Spleen (tissue), 11 donors: Measurements from ENCODE around the gene SPIN1. TPM values are rescaled to one million over a fixed set of nuclear protein-coding genes. Genes with fewer than 3 reads are reported as not detected.
"Not testable (repeated sequence)": the region's sequence is repeated elsewhere in the genome, so short reads cannot be mapped to it uniquely, and the experiment has no call there.

Experiments used
- DNase-seq: peaks from one replicate; pipeline ENCODE4 v3.0.0-alpha.2; 2020
- H3K27ac ChIP-seq, 8 donors: fragments of 200-600 bp; sonication (generic) in 7 of 8; 1 replicate in 4 of 8; 2 replicates in 4 of 8; pipeline versions ENCODE4 v1.5.0 to v1.8.0; 2016 to 2021; ENCODE audit warnings: inconsistent platforms in 4 of 8, mild to moderate bottlenecking in 4 of 8, moderate library complexity in 1 of 8
- H3K27me3 ChIP-seq, 7 donors: fragments of 200-600 bp; sonication (generic) in 6 of 7; replicated peaks in 1 of 7; 1 replicate in 4 of 7; 2 replicates in 3 of 7; pipeline versions ENCODE4 v1.5.0 to v1.8.0; 2016 to 2021; ENCODE audit warnings: inconsistent platforms in 3 of 7, mild to moderate bottlenecking in 1 of 7
- H3K36me3 ChIP-seq, 6 donors: fragments of 200-600 bp; sonication (generic) in 5 of 6; 1 replicate in 4 of 6; 2 replicates in 2 of 6; pipeline versions ENCODE4 v1.5.0 to v1.8.0; 2016 to 2021; ENCODE audit warnings: inconsistent platforms in 2 of 6
- H3K4me1 ChIP-seq, 6 donors: fragments of 200-600 bp; sonication (generic) in 5 of 6; 1 replicate in 3 of 6; 2 replicates in 3 of 6; pipeline versions ENCODE4 v1.5.0 to v1.8.0; 2016 to 2021; ENCODE audit warnings: inconsistent platforms in 3 of 6
- H3K4me3 ChIP-seq, 8 donors: fragments of 200-600 bp; sonication (generic) in 7 of 8; 1 replicate in 4 of 8; 2 replicates in 4 of 8; pipeline versions ENCODE4 v1.5.0 to v1.8.0; 2016 to 2021; ENCODE audit warnings: inconsistent platforms in 4 of 8, mild to moderate bottlenecking in 4 of 8, moderate library complexity in 2 of 8
- H3K9me3 ChIP-seq, 8 donors: fragments of 200-600 bp; sonication (generic) in 7 of 8; 1 replicate in 4 of 8; 2 replicates in 4 of 8; pipeline versions ENCODE4 v1.5.0 to v1.8.0; 2016 to 2021; ENCODE audit warnings: inconsistent platforms in 4 of 8
- POLR2A ChIP-seq, 3 donors: fragments of 450-650 bp; IDR thresholded peaks; one replicate each; pipeline ENCODE4 v1.5.1; 2017; ENCODE audit warnings: antibody characterized with exemption in 3 of 3, mild to moderate bottlenecking in 1 of 3
- POLR2AphosphoS5 ChIP-seq, 3 donors: sonication (generic); formaldehyde crosslinking; IDR thresholded peaks; one replicate each; pipeline ENCODE4 v1.5.1; 2017; ENCODE audit warnings: antibody characterized with exemption in 3 of 3
- WGBS, 5 donors: extraction: QIAGEN DNeasy Blood & Tissue Kit in 3 of 5; methylation state at CpG; one replicate each; pipeline versions ENCODE4 v1.1.5 to v1.1.7; 2013 to 2018; 5-methylcytosine and 5-hydroxymethylcytosine counted together
- intact Hi-C: fragments of 100-400 bp; cut with DNase I; formaldehyde crosslinking; loops from one replicate; pipeline ENCODE4 v1.15.0; 2023; ENCODE audit warnings: low total_unique reads
- polyA plus RNA-seq, 3 donors: library from polyadenylated mRNA; stranded (reverse); fragments of 200-250 nt; gene quantifications; one replicate each; pipeline ENCODE4 v1.2.1, GENCODE V29; 2013
- total RNA-seq, 7 donors: library from RNA; depleted of rRNA in 3 of 7; stranded (reverse); fragments of >200 nt in 3 of 7; fragmentation: NEBNext Ultra II Directional in 4 of 7; extraction: Animal tissue kit (Norgen Biotek cat#: 25700) in 4 of 7; gene quantifications; one replicate each; pipeline versions ENCODE4 v1.1.0 to v1.2.1, GENCODE V29; 2016 to 2021
- TF ChIP-seq, protein P1 (sequence below), 11 experiments: fragments of 200-600 bp in 7 of 11; fragments of 450-650 bp in 4 of 11; sonication (generic) in 4 of 11; IDR thresholded peaks in 8 of 11; conservative IDR thresholded peaks in 3 of 11; 1 replicate in 7 of 11; 2 replicates in 4 of 11; pipeline versions ENCODE4 v1.4.0 to v1.8.0; 2016 to 2021; ENCODE audit warnings: antibody characterized with exemption in 11 of 11, inconsistent platforms in 4 of 11, mild to moderate bottlenecking in 1 of 11
- donor health status: healthy with polysubstance abuse.
- donor health status: DM: no; HTN: no; CAD: no; lungs with moderate emphysema.
- donor health status: DM: no; HTN: no; CAD: no.
- donor health status: Bipolar disorder and iron deficiency.
- donor health status: healthy.
- donor health status: DM: no; HTN: no; CAD: no.
- donor health status: DM: yes; HTN: yes; CAD: no.

SPIN1 gene
- total and polyA plus RNA-seq, 10 donors = 12.6 to 55.1 (median 42.9) TPM

DNA sequence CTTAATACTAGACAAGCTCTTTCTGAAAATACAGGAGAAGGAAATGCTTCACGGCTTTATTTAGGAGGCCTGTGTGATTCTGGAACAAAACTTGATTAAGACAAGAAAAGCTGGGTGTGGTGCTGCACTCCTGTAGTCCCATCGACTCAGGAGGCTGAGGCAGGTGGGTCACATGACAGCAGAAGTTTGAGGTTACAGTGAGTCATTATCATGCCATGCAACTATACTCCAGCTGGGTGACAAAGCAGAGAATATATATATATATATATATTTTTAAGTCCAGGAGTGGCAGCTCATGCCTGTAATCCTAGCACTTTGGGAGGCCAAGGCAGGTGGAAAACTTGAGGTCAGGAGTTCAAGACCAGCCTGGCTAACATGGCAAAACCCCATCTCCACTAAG is 33.1 kb upstream of the SPIN1 start:
- Histone ChIP-seq H3K4me3 (no peak overlapping the region), H3K9me3 (peaks cover 0 to 21% (median 14%) of the 10 kb centered on the region in 8 donors), H3K27ac (no peak overlapping the region), H3K27me3 (no peaks in the 10 kb centered on the region), H3K4me1 (no peaks in the 10 kb centered on the region), H3K36me3 (no peaks in the 10 kb centered on the region)
- intact Hi-C loops = no loop called here
- no peak for TF ChIP-seq POLR2AphosphoS5 (IDR thresholded peaks at IDR 0.05)
- TF ChIP-seq POLR2A (IDR thresholded peaks at IDR 0.05) = no peak
- TF ChIP-seq, protein P1, sequence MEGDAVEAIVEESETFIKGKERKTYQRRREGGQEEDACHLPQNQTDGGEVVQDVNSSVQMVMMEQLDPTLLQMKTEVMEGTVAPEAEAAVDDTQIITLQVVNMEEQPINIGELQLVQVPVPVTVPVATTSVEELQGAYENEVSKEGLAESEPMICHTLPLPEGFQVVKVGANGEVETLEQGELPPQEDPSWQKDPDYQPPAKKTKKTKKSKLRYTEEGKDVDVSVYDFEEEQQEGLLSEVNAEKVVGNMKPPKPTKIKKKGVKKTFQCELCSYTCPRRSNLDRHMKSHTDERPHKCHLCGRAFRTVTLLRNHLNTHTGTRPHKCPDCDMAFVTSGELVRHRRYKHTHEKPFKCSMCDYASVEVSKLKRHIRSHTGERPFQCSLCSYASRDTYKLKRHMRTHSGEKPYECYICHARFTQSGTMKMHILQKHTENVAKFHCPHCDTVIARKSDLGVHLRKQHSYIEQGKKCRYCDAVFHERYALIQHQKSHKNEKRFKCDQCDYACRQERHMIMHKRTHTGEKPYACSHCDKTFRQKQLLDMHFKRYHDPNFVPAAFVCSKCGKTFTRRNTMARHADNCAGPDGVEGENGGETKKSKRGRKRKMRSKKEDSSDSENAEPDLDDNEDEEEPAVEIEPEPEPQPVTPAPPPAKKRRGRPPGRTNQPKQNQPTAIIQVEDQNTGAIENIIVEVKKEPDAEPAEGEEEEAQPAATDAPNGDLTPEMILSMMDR (IDR thresholded peaks at IDR 0.05 in 8 of 11, conservative IDR thresholded peaks at IDR 0.05 in 3 of 11) = no peak
- DNase-seq = no peak
- WGBS, 5 donors = 75 to 80% (median 79%) methylated on average over 2 of the region's 2 CpGs

DNA sequence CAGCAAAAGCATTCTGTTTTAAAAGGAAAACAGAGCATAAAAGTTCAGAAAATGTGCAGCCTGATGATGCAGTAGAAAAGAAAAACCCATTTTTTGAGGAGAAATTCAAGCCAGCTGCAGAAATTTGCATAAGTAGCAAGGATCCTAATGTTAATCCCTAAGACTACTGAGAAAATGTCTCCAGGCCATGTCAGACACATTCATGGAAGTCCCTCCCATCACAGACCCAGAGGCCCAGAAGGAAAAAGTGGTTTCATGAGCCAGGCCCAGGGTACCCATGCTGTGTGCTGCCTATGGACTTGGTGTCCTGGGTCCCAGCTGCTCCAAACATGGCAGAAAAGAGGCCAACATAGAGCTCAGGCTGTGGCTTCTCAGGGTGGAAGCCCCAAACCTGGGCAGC is 31.0 kb upstream of the SPIN1 start:
- peaks cover 0 to 21% (median 14%) of the 10 kb centered on the region in 8 donors for H3K9me3 ChIP-seq
- H3K4me3 ChIP-seq, H3K36me3 ChIP-seq, intact Hi-C loops, H3K27me3 ChIP-seq, H3K4me1 ChIP-seq, DNase-seq, H3K27ac ChIP-seq: not testable (repeated sequence)

DNA sequence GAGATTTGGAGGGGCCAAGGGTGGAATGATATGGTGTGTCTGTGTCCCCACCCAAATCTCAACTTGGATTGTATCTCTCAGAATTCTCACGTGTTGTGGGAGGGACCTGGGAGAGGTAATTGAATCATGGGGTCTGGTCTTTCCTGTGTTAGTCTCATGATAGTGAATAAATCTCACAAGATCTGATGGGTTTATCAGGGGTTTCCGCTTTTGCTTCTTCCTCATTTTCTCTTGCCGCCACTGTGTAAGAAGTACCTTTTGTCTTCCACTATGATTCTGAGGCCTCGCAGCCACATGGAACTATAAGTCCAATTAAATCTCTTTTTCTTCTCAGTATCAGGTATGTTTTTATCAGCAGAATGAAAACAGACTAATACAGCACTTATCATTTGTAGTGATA is 29.5 kb upstream of the SPIN1 start:
- H3K4me3 ChIP-seq = no peak overlapping the region
- H3K27ac ChIP-seq = no peak overlapping the region
- H3K9me3 ChIP-seq = peaks cover 0 to 19% (median 13%) of the 10 kb centered on the region in 8 donors
- intact Hi-C loops = no loop called here
- TF ChIP-seq, protein P1 (IDR thresholded peaks at IDR 0.05 in 8 of 11, conservative IDR thresholded peaks at IDR 0.05 in 3 of 11) = no peak
- no peak for TF ChIP-seq POLR2A (IDR thresholded peaks at IDR 0.05)
- TF ChIP-seq POLR2AphosphoS5 (IDR thresholded peaks at IDR 0.05) = no peak
- 81 to 93% (median 83%) methylated on average over 4 of the region's 4 CpGs for WGBS, 5 donors
- H3K4me1 ChIP-seq = no peaks in the 10 kb centered on the region
- peaks cover 0 to 5% (median 0%) of the 10 kb centered on the region in 7 donors for H3K27me3 ChIP-seq
- no peak for DNase-seq
- H3K36me3 ChIP-seq = no peaks in the 10 kb centered on the region

DNA sequence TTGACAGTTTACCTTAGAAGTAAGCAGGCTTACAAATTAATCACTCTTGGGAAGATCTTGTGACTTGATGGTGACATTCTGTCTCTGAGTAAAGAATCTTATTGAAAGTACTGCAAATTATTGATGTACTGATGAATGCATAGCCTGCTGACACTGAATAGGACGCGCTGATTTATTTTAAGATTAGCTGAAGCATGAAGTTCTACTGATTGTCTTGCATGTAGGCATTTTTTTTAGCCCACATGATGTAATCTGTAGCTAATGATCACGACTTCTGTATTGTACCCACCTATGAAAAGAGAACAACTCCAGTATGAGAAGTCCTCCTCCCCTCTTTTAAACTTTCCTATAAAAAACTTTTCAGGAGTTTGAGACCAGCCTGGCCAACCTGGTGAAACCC is 28.3 kb upstream of the SPIN1 start:
- H3K36me3 ChIP-seq = no peaks in the 10 kb centered on the region
- 86 to 95% (median 89%) methylated on average over 3 of the region's 3 CpGs for WGBS, 5 donors
- H3K9me3 ChIP-seq = peaks cover 0 to 7% (median 1%) of the 10 kb centered on the region in 8 donors
- H3K4me3 ChIP-seq = no peak overlapping the region
- no peaks in the 10 kb centered on the region for H3K4me1 ChIP-seq
- DNase-seq = no peak
- H3K27ac ChIP-seq = no peak overlapping the region
- no peak for TF ChIP-seq POLR2A (IDR thresholded peaks at IDR 0.05)
- TF ChIP-seq, protein P1 (IDR thresholded peaks at IDR 0.05 in 8 of 11, conservative IDR thresholded peaks at IDR 0.05 in 3 of 11) = no peak
- no peak for TF ChIP-seq POLR2AphosphoS5 (IDR thresholded peaks at IDR 0.05)
- peaks cover 0 to 5% (median 0%) of the 10 kb centered on the region in 7 donors for H3K27me3 ChIP-seq
- intact Hi-C loops = no loop called here

DNA sequence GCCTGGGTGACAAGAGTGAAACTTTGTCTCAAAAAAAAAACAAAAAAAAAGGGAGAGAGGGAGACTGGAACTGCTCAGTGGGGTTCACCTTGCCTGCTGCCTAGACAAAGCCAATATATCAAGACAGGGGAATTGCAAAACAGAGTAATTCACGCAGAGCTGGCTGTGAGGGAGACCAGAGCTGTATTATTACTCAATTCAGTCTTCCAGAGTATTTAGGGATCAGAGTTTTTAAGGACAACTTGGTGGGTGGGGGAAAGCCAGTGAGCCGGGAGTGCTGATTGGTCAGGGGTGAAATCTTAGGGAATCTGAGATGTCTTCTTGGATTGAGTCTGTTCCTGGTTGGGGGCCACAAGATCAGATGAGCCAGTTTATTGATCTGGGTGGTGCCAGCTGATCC is 25.6 kb upstream of the SPIN1 start:
- no peak for TF ChIP-seq POLR2A (IDR thresholded peaks at IDR 0.05)
- TF ChIP-seq, protein P1 (IDR thresholded peaks at IDR 0.05 in 8 of 11, conservative IDR thresholded peaks at IDR 0.05 in 3 of 11) = no peak
- no peak for TF ChIP-seq POLR2AphosphoS5 (IDR thresholded peaks at IDR 0.05)
- DNase-seq = no peak

More for the DNA sequence above, 25.6 kb upstream of the SPIN1 start:
- no peaks in the 10 kb centered on the region for H3K36me3 ChIP-seq
- H3K27me3 ChIP-seq = peaks cover 0 to 5% (median 0%) of the 10 kb centered on the region in 7 donors
- no peaks in the 10 kb centered on the region for H3K4me1 ChIP-seq
- intact Hi-C loops = no loop called here
- H3K9me3 ChIP-seq = peaks cover 0 to 14% (median 8%) of the 10 kb centered on the region in 8 donors
- no peak overlapping the region for H3K4me3 ChIP-seq
- H3K27ac ChIP-seq = no peak overlapping the region
- WGBS, 5 donors = 76 to 94% (median 91%) methylated on average over 2 of the region's 2 CpGs
